C4-2B (cell line): Measurements from ENCODE around the gene VSIR.

Experiments
- ZFX ChIP-seq: fragments of 450-650 bp; IDR thresholded peaks from 2 replicates; pipeline ENCODE4 v1.6.1; 2017
- TF ChIP-seq, protein P1 (sequence below): fragments of 450-650 bp; conservative IDR thresholded peaks from 2 replicates; pipeline ENCODE4 v1.5.1; 2017; ENCODE audit warnings: mild to moderate bottlenecking

DNA sequence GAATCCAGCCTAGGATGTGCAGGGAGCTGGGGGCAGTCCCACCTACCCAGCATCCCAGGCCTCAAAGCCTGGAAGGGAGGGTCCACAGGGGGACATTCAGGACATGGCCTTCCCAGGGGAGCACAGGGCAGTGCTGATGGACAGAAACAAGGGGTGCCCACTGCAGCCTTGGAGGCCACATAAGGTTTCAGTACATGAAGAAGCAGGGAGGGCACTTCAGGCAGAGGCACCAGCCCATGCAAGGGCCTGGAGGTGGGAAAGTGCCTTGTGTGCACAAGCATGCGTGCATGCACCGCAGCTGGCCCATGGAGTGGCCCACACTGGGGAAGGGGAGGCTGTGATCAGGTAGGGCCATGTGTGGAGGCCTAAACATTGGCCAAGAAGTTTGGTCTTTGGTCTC, 62.8 kb downstream of the VSIR start:
- TF ChIP-seq, protein P1, sequence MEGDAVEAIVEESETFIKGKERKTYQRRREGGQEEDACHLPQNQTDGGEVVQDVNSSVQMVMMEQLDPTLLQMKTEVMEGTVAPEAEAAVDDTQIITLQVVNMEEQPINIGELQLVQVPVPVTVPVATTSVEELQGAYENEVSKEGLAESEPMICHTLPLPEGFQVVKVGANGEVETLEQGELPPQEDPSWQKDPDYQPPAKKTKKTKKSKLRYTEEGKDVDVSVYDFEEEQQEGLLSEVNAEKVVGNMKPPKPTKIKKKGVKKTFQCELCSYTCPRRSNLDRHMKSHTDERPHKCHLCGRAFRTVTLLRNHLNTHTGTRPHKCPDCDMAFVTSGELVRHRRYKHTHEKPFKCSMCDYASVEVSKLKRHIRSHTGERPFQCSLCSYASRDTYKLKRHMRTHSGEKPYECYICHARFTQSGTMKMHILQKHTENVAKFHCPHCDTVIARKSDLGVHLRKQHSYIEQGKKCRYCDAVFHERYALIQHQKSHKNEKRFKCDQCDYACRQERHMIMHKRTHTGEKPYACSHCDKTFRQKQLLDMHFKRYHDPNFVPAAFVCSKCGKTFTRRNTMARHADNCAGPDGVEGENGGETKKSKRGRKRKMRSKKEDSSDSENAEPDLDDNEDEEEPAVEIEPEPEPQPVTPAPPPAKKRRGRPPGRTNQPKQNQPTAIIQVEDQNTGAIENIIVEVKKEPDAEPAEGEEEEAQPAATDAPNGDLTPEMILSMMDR = no peak
- no peak for TF ChIP-seq ZFX
